Amniotic epithelial cell (primary cell): Measurements from ENCODE around the gene PRR16.

Experiments
- DNase-seq: peaks from one replicate; pipeline ENCODE4 v3.0.0-alpha.2; 2010; ENCODE audit warnings: low read depth

PRR16 gene

GRCh38 chr5:120516805-120517204 is 52.7 kb downstream of the PRR16 start:
- peak; percentile 29 for DNase-seq

DNA sequence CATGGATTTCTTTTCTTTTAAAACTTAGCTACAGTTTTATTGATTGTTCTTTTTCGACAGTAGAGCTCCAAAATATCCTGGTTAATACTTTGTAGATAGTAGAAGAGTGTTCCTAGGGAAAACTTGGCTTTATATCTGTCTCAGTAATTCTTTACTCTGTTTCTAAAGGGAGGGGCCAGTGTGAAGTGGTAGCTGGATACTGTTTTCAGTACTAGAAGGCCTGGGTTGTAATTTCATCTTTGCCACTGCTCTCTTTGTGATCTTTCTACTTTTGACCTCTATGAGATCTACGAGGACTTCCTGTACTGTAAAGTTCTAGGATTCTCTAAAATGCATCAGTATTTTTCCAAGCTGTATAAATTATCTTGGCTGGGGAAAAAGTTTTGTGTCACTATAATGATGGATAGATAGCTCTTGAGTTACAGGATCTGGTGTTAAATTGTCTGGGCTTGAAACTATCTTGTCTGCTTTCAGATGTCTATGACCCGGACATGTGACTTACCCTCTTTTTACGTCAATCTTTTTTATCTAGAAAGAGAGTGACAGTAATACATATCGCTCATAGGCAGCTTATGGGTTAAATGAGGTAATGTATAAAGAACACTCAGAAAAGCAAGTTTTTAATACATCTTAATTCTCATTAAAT is 53.6 kb downstream of the PRR16 start:
- no peak for DNase-seq

GRCh38 chr5:120518581-120518980 is 54.5 kb downstream of the PRR16 start:
- no peak for DNase-seq

DNA sequence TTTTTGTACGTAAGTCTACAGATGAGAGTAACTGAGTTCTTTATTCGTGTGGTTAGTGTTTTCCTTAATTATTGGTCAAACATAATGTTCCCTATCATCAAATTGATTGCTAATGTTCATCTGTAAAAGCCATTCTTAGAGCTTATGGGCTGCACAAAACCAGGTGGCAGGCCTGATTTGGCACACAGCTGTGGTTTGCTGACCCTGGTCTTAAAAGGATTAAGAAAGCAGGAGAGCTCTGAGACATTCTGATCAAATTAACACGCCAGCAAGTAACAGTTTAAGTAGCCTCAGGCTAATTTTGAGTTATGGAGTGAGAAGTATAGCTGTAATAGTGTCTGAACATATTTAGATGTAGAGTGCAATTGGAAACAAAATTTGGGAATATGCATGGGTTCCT is 63.2 kb downstream of the PRR16 start:
- no peak for DNase-seq

DNA sequence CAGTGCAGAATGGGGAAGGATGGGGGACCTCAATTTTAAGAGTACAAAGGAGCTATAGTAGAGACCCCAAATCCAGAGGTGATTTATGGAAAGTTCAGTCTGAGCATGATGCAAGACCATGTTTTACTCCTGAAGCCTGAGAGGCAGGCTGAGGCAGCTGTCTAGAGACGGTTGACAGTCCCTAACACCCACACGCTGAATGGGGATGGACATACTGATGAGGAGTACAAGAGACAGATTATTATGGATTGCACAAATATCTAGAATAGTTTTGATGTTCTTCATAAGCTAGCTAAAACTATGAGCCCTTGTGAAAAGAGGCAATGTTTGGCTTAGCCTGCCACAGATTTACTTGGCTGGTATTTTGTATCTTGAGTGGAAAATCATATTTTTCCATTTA is 64.5 kb downstream of the PRR16 start:
- DNase-seq, result no peak

DNA sequence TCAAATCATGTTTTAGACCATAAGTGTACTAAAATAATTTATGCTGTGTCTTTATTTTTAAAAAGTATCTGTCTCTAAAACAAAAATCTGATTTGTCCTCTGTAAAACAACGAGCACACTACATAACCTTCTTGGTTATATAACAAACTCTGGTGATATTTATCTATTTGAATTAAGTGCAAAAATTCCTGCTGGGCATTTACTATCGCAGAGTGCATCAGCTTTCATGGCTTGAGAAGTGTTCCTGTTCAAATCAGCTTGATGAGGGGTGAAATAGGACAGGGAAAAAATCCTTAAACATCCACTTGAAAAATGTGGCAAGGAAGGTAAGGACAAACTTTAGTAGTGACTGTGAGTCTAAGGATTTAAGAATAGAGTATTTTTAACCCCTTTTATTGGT is 65.3 kb downstream of the PRR16 start:
- DNase-seq, result no peak

DNA sequence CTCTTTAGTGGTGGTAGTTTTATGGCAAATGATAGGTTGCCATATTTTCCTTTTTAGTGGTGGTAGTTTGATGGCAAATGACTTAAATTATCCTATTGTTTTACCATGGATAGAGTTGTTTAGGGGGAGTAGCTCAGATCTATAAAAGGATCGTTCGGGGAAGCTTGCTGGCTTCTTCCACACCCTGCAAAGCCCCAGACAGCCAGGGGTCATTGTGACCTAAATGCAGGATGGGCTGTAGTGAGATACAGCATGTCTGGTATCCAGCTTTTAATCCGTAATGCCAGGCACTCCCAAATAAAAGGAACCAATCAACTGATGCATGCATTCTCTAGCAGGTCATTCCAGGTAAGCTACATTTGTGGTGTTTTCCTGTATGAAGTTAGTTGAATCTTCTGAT is 67.1 kb downstream of the PRR16 start:
- DNase-seq, result no peak

- no peak for DNase-seq
Measured at GRCh38 chr5:120532835-120533234, 68.7 kb downstream of the PRR16 start.

- no peak for DNase-seq
Measured at GRCh38 chr5:120533581-120533980, 69.5 kb downstream of the PRR16 start.

- no peak for DNase-seq
Measured at GRCh38 chr5:120535900-120536299, 71.8 kb downstream of the PRR16 start.

GRCh38 chr5:120538149-120538548 is 74.0 kb downstream of the PRR16 start:
- peak; percentile 27 for DNase-seq

DNA sequence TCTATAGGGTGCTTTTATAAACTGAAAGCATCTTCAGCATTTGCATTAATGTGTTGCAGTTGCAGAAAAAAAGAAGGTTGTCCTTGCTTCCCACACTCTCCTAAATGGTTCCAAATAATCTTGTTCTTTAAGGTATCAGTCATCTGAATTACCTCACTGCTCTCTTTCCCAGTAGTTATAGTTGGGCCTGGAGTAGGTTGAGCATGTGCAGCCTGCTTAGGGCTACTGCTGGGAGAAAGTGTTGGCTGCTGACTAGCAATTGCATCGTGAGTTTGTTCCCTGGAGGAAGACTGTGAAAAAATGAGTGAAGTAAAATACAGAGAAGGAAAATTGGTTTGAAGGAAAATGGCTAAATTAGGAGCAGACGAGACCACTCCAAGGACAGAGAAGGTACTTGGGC is 74.5 kb downstream of the PRR16 start:
- peak; percentile 47 for DNase-seq

- no peak for DNase-seq
Measured at GRCh38 chr5:120539471-120539870, 75.4 kb downstream of the PRR16 start.

DNA sequence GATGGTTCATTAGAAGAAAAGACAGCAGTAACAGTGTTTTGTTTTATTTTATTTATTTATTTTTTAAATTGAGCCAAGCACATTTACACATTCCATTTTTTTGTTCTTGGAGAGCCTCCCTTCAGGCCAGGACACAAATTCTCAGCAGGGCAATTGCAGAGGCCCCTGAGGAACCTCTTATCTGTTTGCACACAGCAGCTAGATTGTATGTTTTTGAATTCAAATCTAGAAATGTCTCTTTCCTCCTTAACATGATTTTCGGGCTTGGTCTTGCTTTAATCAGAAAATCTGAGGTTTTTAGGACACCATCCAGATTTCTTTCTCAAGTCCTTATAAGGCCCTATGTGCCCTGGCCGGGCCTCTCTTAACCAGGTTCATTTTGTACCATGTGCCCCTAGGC is 76.0 kb downstream of the PRR16 start:
- no peak for DNase-seq

DNA sequence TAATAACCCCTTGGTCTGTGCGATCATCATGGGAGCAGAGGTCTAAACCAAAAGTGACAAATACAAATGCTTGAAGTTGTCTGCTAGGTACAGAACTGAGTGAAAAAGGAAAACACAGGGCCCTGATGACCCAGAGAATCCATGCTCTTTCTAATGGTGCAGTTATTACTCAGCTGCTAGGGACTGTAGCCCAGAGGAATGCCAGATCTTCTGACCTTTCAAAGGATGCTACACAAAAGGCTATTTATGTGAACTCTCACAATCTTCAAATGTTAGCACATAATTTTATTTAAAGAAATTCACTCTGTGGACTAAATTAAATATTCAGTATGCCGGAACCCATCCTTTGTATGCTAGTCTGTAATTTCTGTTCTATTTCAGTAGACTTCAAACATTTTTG is 79.9 kb downstream of the PRR16 start:
- no peak for DNase-seq

- DNase-seq, result no peak
Measured at GRCh38 chr5:120545007-120545406, 80.9 kb downstream of the PRR16 start.

DNA sequence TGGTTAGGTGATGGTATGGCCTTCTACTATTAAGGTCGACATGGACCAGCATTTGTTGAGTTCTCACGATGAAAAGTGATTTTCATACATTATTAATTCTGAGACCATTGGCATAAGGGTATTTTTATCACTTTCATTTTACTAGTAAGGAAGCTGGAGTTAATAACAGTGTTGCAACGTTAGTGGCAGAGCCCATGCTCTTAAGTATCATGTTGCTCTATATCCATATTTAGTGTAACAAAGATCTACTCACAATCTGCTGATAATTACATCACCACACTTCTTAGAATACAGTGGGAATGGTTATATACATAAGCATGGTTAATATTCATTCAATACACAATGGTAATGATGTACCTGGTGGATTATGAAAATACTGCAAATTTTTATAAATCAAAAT is 81.9 kb downstream of the PRR16 start:
- DNase-seq, result no peak

GRCh38 chr5:120546922-120547321 is 82.8 kb downstream of the PRR16 start:
- no peak for DNase-seq

DNA sequence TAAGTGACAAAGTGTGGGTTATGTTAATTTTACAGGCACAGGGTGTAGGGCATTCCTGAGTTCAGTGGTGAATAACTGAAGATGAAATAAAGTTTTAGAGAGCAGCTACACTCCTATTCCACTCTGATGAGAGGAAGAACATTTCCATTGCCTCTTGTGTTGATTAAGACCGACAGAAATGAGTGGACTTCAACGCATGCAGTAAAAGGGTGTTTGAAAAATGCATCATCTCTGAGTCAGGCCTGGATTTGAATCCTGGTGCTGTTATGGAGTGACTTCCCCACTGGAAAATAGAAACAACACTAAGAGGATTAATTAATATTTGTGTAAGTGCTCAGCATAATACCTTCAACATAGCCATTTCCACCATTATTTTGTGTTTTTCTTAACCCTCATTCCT is 86.3 kb downstream of the PRR16 start:
- DNase-seq, result peak; percentile 2

DNA sequence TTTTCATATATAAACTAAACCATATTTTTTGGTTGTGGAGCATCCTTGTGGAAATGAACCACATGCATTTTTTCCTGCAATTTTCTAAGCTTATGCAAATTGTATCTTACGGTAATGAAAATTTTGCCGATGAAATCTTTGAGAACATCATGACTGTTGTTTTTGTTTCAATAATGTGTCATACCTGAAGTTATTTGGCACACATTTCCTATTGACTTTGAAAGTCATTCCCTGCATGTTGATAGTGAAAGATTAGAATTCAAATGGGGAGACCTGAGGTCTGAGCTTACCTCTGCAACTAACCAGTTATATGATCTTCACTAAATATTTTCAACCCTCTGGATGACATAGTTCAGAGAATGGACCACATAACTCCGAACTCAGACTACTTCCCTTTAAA is 88.5 kb downstream of the PRR16 start:
- DNase-seq, result no peak

GRCh38 chr5:120555345-120555744 is 91.2 kb downstream of the PRR16 start:
- DNase-seq, result no peak

- DNase-seq, result no peak
Measured at GRCh38 chr5:120564013-120564412, 99.9 kb downstream of the PRR16 start.

GRCh38 chr5:120567066-120567465 is 103.0 kb downstream of the PRR16 start:
- DNase-seq, result no peak

- no peak for DNase-seq
Measured at GRCh38 chr5:120567921-120568320, 103.8 kb downstream of the PRR16 start.

- DNase-seq, result peak; percentile 8
Measured at GRCh38 chr5:120568711-120569110, 104.6 kb downstream of the PRR16 start.
